ENCODE results near the gene VCL.
"Not testable (repeated sequence)": the region's sequence is repeated elsewhere in the genome, so short reads cannot be mapped to it uniquely, and the experiment has no call there.

Gene VCL

GRCh38 chr10:74000892-74001669, 3.2 kb downstream of the VCL start:
- no peak for DNase-seq (ENCODE audit: extremely low read depth in 1 of 2, low read depth in 1 of 2)

DNA sequence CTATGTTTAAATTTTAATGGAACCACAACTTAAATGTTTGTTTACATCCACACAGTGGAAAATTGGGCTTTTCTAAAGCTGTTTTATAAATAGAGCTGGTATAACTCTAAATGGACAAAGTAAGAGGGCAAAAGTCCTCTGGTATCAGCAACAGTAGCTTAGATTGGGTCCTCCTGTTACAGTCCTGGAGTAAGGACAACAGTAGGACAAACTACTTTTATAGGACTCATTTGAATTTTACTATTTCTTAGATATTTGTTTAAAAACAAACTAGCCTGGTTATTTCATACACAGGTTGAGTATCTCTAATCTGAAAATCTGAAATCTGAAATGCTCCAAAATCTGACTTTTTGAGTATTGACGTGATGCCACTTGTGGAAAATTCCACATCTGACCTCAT, 8.4 kb downstream of the VCL start:
- DNase-seq (ENCODE audit: extremely low read depth in 1 of 2, low read depth in 1 of 2): no peak

GRCh38 chr10:74008212-74008731, 10.4 kb downstream of the VCL start:
- no peak for DNase-seq (ENCODE audit: extremely low read depth in 1 of 2, low read depth in 1 of 2)

DNA sequence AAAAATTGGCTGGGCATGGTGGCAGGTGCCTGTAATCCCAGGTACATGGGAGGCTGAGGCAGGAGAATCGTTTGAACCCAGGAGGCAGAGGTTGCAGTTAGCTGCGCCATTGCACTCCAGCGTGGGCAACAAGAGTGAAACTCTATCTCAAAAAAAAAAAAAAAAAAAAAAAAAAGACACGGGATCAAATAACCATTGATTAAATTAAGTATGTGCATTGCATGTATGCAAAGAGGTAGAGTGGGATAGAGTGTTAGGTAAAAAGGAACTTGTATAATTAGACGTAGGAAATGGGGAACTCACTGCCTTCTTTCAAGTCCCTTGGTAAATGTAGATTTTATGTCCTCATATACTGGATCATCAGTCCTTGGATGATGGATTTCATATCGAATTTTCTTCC, 13.1 kb downstream of the VCL start:
- no peak for DNase-seq (ENCODE audit: extremely low read depth in 1 of 2, low read depth in 1 of 2)

DNA sequence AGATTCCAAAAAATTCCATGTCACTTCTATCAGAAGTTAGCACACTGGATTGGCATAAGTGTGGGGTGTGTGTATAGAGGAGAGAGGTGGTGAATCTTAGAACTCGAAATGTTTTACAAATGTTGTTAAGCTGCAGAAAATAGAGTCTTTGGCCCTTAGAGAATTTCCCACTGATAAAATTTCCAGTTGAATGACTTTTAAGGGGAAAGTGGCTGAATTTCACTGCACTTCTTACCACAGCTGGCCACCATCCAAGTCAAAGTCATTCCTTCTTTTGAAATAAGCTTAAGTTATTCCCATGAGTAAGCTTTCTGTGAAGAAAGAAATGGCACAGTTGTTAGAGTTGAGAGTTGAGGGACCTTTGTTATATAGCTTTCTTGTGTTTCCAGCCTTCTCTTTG, 13.9 kb downstream of the VCL start:
- DNase-seq (ENCODE audit: extremely low read depth in 1 of 2, low read depth in 1 of 2): no peak

DNA sequence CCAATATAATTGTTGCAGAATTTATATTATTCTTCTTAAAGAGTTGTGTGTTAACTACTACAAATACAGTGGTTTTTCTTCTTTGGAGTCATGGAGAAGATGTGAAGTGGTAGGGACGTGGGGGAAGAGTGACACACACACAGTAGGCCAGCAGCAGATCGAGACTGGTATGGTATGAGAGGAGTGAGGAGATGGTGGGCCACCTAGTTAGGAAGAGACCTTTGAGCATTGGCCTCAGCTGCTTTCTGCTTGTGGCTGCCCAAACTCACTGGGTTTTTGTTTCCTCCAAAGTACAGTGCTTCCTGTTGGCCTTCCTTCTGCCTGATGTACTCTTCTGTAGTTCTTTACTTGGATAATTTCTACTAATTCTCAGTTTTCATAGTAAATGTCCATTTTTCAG, 14.6 kb downstream of the VCL start:
- DNase-seq (ENCODE audit: extremely low read depth in 1 of 2, low read depth in 1 of 2): no peak

- no peak for DNase-seq (ENCODE audit: extremely low read depth in 1 of 2, low read depth in 1 of 2)
Measured at GRCh38 chr10:74013004-74013403, 15.1 kb downstream of the VCL start.

DNA sequence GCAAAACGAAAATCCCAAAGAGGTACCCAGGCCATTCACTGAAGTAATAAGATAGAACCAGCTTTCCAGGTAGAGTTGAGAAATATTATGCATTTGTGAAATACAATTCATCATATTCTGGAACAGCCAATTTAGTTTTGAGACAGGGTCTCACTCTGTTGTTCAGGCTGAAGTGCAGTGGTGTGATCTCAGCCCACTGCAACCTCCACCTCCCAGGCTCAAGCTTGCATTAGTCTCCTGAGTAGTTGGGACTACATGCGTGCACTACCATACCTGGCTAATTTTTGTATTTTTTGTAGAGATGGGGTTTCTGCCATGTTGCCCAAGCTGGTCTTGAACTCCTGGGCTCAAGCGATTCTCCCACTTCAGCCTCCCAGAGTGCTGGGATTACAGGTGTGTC, 16.7 kb downstream of the VCL start:
- DNase-seq (ENCODE audit: extremely low read depth in 1 of 2, low read depth in 1 of 2): not testable (repeated sequence)

- DNase-seq (ENCODE audit: extremely low read depth in 1 of 2, low read depth in 1 of 2): no peak
Measured at GRCh38 chr10:74018241-74018640, 20.3 kb downstream of the VCL start.

GRCh38 chr10:74021248-74022055, 23.5 kb downstream of the VCL start:
- no peak for DNase-seq (ENCODE audit: extremely low read depth in 1 of 2, low read depth in 1 of 2)

- DNase-seq (ENCODE audit: extremely low read depth in 1 of 2, low read depth in 1 of 2): no peak
Measured at GRCh38 chr10:74022926-74023629, 25.2 kb downstream of the VCL start.

DNA sequence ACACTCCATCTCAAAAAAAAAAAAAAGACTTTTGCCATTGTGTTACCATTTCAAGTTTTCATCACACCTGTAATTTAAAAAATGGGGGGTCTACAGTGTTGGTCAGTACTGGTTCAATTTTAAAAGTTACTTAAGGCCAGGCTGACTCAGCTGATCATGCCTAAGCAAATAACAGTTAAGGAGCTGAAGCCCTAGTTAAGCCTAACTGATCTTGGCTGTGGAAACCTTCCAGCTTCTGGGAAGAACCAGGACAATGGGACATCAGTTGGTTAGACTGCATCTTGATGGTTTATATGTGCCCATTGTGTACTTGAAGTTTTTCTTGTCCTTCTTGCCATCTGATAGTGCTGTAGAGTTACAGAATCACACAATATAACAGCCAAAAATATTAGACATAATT, 26.7 kb downstream of the VCL start:
- DNase-seq (ENCODE audit: extremely low read depth in 1 of 2, low read depth in 1 of 2): no peak

DNA sequence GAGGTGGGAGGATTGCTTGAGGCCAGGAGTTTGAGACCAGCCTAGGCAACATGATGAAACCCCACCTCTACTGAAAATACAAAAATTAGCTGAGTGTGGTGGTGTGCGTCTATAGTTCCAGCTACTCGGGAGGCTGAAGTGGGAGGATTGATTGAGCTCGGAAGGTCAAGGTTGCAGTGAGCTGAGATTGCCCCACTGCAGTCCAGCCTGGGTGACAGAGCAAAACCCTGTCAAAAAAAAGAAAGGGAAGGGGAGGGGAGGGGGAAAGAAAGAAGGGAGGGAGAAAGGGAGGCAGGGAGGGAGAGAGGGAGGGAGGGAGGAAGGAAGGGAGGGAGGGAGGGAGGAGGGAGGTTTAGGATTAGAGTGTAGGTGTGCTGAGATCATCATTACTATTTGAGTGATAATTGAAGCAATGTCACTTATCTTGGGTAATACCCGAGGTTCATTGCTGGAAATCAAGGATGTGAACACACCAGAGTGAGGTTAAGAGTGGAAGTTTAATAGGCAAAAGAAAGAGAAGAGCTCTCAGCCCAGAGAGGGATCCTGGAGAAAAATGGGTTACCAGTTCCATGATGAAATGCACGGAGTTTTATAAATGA, 27.6 kb downstream of the VCL start:
- no peak for DNase-seq (ENCODE audit: extremely low read depth in 1 of 2, low read depth in 1 of 2)

DNA sequence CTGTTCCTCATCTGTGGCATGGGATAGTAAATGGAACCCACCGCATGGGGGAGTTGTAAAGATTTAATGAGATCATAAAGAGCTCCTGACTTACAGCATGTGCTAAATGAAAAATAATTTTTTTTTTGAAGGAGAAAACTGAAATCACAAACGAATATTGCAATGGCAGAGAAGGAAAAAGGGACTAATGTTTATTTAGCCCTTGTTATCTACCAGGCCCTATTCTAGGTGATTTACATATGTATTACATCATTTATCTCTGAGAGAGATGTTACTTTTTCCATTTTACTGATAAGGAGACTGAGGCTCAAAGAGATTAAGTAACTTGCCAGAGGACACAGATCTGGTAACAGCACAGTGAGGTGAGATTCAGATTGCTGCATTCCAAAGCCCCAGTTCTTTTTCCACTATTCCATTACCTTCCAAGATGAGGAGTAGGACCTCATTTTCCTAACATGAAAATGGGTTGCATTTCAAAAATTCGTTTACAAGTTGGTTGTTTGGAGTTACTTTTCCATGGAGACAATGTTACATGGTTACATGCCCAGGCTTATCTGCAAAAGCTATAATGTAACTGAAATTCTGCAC, 28.6 kb downstream of the VCL start:
- DNase-seq (ENCODE audit: extremely low read depth in 1 of 2, low read depth in 1 of 2): no peak

- DNase-seq (ENCODE audit: extremely low read depth in 1 of 2, low read depth in 1 of 2): no peak
Measured at GRCh38 chr10:74027702-74028101, 29.8 kb downstream of the VCL start.

DNA sequence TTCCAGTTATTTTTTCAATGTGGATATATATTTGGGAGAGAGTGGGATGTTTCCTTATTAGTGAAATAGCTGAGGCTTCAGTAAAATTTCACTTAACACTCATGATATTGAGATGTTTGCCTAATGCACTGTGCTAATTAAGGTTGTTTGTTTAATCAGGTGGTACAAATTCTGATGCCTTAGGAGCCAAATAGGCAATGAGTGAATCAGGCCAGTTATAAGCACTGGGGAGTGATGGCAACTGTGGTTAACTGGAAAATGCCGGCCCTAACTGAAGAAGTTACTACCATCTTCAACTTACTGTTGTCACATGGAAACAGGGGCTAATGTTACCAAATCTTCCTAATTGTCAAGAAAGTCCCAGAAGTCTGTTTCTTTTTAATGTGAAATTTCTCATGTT, 32.0 kb downstream of the VCL start:
- no peak for DNase-seq (ENCODE audit: extremely low read depth in 1 of 2, low read depth in 1 of 2)

DNA sequence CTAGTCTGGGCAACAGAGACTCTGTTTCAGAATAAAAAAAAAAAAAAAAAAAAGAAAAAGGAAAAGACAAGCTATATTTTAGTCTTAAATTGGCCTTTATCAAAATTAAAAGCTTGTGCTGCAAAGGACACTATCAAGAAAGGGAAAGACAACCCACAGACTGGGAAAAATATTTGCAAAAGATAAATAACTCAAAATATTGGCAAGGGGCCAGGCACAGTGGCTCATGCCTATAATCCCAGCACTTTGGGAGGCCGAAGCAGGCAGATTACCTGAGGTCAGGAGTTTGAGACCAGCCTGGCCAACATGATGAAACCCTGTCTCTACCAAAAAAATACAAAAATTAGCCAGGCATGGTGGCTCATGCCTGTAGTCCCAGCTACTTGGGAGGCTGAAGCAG, 34.3 kb downstream of the VCL start:
- DNase-seq (ENCODE audit: extremely low read depth in 1 of 2, low read depth in 1 of 2): not testable (repeated sequence)

DNA sequence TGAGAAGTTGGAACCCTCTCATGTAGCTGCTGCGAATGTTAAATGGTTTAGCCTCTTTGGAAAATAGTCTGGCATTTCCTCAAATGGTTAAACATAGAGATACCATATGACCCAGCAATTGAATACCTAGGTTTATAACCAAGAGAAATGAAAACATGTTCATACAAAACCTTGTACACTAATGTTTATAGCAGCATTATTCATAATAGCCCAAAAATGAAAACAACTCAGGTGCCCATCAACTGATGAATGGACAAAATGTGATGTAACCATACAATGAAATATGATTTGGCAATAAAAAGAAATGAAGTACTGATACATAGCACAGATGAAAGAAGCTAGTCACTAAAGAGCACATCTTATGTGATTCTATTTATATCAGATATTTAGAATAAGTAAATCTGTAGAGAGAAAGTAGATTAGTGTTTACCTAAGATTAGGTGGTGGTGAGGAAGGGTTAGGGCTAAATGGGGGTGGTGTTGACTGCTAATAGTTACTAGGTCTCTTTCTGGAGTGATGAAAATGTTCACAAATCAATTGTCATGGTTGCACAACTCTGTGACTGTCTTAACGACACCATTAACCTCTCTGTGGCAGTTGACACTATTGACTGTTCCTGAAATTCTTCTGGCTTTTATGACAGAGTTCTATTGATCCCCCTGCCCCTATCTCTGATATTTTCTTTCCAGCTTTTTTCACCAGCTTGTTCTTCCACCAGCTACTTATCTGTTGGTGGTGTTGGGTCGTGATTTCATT, 35.2 kb downstream of the VCL start:
- no peak for DNase-seq (ENCODE audit: extremely low read depth in 1 of 2, low read depth in 1 of 2)

DNA sequence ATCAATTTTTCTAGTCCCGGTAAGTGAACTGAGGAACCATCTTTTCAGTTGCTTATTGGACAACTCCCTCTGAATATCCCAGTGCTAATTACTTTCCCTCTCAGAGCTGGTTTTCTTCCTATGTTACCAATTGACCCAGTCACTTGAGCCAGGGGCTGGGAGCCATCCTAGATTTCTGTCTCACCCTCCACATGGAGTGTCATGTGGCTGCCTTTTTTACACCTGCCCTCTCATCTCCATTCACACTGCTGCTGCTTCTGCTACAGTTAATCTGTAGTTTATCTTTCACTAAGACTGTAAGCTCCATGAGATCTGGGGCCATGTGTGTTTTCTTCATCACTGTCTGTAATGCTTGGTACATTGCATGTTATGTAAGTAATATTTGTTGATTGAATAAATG, 35.8 kb downstream of the VCL start:
- DNase-seq (ENCODE audit: extremely low read depth in 1 of 2, low read depth in 1 of 2): no peak

DNA sequence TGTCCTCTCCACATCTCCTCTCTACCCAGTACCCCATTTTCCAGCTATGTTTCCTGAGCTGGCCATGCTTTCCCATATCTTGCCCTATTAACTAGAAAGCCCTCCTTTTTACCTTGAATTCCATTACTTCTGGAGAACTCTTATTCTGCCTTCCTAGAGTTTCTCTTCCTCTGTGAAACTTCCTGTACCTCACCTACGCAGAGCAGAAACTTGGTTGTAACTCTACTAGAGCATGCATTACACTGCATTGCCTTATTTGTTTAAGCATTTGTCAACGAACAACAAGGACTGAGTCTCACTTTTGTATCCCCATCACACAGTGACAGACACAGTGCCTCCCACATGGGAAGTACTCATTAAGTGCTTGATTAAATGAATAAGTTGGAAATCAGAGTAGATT, 36.4 kb downstream of the VCL start:
- no peak for DNase-seq (ENCODE audit: extremely low read depth in 1 of 2, low read depth in 1 of 2)
